Measurements from ENCODE around the gene ZKSCAN1.
A peak's percentile ranks its signal among the peaks of the same experiment; 100 is the strongest.

The ZKSCAN1 gene

DNA sequence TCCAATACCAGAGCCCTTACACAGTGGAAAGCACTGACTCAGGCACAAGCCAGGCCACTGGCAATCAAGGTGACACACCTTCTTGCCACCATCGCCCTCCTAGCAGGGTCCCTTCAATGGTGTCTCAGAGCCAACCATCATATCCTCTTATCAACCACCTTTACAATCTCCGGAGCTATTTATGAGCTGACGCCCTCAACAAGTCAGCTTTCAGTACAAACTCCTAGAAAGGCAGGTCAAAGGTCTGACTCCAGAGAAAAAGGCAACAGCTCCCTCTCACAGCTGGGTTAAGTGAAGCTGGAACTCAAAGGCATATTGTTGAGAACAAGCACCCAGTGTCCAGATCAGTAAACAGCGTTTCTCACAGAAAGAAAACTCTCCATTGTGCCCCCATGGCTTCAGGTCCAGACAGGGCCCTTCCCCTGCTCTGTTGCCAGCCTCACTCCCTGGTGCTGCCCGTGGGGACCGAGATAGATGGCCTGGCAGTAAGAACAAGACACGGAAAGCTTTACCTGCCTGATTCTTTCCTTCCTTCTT lies 63.7 kb downstream of the ZKSCAN1 start:
- DNase-seq (ENCODE audit: low read depth, low spot score), result no peak

DNA sequence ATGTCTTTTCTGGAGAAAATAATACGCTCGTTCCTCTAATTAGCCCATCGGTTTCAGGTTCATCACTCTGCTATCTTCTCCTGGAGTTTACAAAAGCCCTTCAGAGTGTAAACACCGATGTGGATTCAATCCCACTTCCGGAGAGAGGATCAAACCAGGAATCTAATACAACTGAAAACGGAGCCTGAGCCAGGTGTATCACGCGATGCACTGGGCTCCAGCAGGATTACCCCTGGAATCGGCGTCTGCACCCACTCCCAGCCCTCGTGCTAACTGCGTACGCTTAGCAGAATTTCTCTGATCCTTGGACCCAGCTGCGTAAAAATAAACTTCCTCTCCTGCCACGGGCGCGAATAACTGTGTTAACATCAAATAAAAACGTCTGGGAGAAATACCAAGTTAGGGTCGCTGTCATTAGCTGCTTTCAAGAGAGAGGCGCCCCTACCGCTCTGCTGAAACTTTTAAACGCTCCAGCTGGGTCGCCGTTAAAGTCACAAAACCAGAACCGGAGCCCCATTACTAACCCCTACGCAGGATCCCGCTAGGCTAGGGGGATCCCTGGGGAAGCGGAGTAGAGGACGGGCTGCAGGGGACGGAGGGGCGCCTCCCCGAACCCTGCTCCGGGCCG lies 65.6 kb downstream of the ZKSCAN1 start:
- DNase-seq (ENCODE audit: low read depth, low spot score), result peak; percentile 47

DNA sequence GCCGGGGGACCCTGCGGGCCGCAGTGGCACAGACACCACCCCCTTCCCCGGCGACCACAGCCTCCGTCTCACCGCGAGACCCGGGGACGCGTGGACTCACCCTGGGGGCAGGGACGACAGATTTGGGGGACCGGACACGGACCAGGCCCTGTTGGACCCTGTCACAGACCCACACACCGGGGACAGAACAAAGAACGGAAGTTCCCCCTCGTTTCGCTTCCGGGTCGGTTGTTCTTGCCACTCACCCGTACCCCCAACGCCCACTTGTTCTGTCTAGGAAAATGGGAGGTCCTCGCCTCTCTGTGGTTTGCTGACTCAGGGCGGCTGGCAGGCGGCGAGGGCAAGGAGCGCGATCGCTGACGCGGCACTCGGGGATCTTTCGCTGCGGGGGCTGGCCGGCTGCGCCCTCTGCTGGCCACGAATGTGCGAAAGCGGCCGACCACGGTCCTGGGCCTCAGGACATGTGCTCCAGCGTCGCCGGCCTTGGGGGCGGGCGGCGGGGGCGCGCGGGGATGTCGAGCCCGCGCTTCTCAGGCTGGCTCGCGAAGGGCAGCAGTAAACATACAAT lies 66.2 kb downstream of the ZKSCAN1 start, which contains the start of gene ZNF3:
Gene ZNF3 (minus strand): TSS at position 189 of the 568 bp plus-strand sequence. CDS start 4,366 bp downstream, outside the sequence.
- DNase-seq (ENCODE audit: low read depth, low spot score), result peak; percentile 100

DNA sequence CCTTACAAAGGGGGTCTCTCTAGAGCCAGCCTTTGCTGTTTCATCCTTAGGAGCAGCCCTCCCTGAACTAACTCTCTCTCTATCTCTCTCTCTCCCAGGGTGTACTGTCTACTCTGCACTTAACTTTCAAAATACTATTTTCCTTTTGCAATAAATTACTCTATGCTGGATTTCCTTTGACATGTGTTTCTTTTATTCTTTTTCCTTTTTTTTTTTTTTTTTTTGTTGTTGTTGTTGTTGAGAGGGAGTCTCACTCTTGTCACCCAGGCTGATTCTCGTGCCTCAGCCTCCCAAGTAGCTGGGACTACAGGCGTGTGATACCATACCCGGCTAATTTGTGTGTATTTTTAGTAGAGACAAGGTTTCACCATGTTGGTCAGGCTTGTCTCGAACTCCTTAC lies 67.6 kb downstream of the ZKSCAN1 start:
- no peak for DNase-seq (ENCODE audit: low read depth, low spot score)

DNA sequence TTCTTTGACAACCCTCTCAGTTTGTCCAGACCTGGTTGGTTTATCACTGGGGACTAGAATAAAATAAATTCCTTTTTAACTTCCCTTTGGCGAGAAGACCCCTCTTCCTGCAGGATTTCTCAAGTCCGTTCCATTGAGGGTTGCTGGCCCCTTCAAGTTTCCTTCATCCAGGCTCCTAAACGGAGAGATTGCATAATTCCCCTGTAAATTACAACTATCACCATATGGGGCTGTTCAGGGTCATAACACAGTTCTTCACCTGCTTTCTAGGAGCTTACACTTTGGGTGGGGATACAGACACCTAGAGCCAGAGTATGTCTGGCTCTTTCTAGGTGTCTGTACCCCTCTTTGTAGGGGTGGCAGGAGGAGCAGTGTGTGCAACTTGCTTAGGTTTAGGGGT lies 70.1 kb downstream of the ZKSCAN1 start:
- DNase-seq (ENCODE audit: low read depth, low spot score), result no peak

DNA sequence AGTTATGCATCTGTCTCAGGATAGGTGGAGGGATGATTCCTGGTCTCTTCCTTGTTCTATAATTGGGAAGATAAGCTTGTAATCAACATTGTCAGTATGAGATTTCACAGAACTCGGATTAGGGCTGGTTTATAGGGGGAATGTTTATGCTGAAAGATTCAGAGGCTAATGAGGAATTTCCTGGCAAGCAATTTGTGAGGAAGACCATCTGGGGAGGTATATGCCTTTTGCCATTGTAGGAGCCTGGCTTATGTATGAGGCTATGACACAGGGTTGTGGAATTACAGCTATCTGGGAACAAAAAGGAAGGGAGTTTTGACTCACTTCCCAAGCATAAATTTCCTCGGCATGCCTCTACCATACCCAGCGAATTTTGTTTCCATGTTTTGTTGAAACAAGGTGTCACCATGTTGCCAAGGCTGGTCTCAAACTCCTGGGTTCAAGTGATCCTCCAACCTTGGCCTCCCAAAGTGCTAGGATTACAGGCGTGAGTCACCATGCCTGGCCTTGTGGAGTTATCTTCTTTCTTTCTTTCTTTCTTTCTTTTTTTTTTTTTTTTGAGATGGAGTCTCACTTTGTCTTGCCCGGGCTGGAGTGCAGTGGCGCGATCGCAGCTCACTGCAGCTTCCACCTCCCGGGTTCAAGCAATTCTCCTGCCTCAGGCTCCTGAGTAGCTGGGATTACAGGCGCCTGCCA lies 71.8 kb downstream of the ZKSCAN1 start:
- DNase-seq (ENCODE audit: low read depth, low spot score), result peak; percentile 63

DNA sequence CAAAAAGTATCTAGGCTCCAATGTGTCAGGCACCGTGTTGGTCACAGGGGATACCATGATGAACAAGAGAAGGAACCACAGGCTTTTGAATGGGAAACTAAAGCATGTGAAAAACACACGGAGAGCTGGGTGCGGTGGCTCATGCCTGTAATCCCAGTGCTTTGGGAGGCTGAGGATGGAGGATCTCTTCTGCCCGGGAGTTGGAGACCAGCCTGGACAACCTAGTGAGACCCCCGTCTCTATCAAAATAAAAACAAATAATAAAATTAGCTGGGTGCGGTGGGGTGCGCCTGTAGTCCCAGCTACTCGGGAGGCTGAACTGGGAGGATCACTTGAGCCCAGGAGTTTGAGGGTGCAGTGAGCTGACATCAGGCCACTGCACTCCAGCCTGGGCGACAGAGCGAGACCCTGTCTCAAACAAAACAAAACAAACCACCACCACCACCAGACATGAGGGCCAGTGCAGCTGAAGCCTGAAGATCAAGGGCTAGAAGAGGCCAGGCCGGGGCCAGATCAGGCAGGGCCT lies 72.8 kb downstream of the ZKSCAN1 start:
- DNase-seq (ENCODE audit: low read depth, low spot score), result no peak

DNA sequence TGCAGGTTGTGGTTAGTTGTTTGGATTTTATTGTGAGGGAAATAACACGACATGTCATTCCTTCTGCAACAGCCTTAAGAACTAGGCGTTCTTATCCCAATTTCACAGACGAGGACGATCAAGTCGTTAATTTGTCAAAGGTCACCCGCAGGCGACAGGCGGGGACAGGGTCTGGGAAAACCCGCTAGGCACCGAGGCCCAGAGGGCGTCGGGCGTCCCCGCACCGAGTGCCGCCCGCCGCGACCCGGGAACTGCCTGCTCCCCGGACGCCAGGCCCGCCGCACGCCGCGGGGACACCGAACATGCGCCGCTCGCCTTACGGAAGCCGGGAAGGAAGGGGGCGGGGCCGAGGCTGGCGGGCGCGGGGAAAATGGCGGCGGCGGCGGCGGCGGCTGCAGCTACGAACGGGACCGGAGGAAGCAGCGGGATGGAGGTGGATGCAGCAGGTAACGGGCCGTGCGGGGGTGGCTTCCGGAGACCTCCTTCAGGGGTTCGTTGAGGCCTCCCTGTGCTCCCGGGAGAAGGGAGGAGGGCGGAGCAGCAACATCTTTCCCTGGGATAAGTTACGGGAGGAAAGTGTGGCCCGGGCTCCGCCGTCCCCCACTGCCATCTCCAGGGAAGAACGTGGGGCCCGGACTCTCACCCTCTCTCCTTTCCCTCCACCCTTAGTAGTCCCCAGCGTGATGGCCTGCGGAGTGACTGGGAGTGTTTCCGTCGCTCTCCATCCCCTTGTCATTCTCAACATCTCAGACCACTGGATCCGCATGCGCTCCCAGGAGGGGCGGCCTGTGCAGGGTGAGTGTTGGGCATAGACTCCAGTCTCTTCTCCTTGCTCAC lies 73.4 kb downstream of the ZKSCAN1 start, which contains the start of gene COPS6:
Gene COPS6 (plus strand): TSS at position 349 of the 837 bp plus-strand sequence. CDS start 22 bp downstream, at position 371.
- peak; percentile 78 for DNase-seq (ENCODE audit: low read depth, low spot score)

DNA sequence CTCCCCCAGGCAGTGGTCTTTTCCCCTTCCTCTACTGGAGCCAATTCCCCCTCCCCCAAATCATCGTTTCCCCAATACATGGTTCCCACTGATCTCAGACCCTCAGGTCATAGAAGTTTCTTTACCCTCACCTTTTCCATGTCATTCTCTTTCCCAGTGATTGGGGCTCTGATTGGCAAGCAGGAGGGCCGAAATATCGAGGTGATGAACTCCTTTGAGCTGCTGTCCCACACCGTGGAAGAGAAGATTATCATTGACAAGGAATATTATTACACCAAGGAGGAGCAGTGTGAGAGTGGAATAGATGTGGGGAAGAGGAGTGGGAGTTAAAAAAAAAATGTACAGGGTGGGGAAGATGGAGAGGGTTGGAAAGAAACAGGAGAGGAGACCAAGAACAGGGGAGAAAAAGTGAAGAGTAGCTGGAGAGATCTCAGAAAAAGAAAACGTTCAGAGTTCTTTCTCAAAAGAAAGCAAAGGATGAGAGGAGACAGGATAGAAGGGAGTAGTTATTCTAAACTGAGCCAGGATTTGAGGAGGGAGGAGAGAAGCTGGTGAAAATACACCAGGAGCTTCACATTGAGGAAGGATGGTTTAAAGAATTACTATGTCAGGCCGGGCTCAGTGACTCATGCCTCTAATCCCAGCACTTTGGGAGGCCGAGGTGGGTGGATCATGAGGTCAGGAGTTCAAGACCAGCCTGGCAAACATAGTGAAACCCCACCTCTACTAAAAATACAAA lies 74.2 kb downstream of the ZKSCAN1 start:
- DNase-seq (ENCODE audit: low read depth, low spot score), result no peak

DNA sequence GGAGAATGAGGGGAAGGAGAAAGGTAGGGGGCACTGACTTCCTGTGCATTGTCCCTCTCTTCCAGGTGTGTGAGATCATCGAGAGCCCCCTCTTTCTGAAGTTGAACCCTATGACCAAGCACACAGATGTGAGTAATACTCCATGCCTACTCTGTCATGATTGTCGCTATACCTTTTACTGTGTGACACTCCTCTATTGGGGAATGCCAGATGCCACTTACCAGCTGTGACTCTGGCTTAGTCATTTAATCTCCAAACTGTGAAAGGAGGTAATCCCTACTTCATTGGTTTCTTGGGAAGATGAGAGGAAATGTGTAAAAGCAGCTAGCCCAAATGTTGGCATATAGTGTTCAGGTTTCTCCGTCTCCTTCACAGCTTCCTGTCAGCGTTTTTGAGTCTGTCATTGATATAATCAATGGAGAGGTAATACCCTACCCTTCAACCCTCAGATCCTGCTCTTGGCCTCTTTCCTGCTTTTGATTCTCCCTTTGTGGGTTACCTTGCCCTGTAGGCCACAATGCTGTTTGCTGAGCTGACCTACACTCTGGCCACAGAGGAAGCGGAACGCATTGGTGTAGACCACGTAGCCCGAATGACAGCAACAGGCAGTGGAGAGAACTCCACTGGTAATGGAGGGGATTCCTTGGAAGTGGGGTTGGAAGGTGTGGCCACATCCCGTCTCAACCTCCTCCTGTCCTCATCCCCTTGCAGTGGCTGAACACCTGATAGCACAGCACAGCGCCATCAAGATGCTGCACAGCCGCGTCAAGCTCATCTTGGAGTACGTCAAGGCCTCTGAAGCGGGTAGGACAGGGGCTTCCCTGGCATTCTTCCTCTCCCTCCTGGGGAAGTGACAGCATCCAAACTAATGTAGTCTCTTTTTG lies 75.4 kb downstream of the ZKSCAN1 start:
- DNase-seq (ENCODE audit: low read depth, low spot score), result no peak
